Measurements from ENCODE around the gene PRSS50.

- TF ChIP-seq CTCF (IDR thresholded peaks at IDR 0.05) (no peak), TEAD4 (IDR thresholded peaks at IDR 0.05; ENCODE audit: borderline replicate concordance, insufficient read depth) (no peak), POLR2AphosphoS5 (IDR thresholded peaks at IDR 0.05; ENCODE audit: low read depth, low read length) (no peak), GABPA (IDR thresholded peaks at IDR 0.05; ENCODE audit: low read depth) (no peak), MAX (IDR thresholded peaks at IDR 0.05; ENCODE audit: low read depth) (no peak), RFX5 (IDR thresholded peaks at IDR 0.05; ENCODE audit: low read length) (no peak), REST (IDR thresholded peaks at IDR 0.05; ENCODE audit: low read depth, low read length) (no peak), TAF1 (IDR thresholded peaks at IDR 0.05; ENCODE audit: borderline replicate concordance, low read depth, low read length) (no peak), SMC3 (IDR thresholded peaks at IDR 0.05; ENCODE audit: low read depth, low read length) (no peak), CHD2 (IDR thresholded peaks at IDR 0.05; ENCODE audit: low read length, partially characterized antibody) (no peak), EZH2phosphoT487 (IDR thresholded peaks at IDR 0.05; ENCODE audit: borderline replicate concordance, low read depth) (no peak), USF2 (IDR thresholded peaks at IDR 0.05; ENCODE audit: borderline replicate concordance, low read depth, low read length) (no peak), FOXM1 (IDR thresholded peaks at IDR 0.05; ENCODE audit: low read depth) (no peak)
- TF ChIP-seq, protein P1, sequence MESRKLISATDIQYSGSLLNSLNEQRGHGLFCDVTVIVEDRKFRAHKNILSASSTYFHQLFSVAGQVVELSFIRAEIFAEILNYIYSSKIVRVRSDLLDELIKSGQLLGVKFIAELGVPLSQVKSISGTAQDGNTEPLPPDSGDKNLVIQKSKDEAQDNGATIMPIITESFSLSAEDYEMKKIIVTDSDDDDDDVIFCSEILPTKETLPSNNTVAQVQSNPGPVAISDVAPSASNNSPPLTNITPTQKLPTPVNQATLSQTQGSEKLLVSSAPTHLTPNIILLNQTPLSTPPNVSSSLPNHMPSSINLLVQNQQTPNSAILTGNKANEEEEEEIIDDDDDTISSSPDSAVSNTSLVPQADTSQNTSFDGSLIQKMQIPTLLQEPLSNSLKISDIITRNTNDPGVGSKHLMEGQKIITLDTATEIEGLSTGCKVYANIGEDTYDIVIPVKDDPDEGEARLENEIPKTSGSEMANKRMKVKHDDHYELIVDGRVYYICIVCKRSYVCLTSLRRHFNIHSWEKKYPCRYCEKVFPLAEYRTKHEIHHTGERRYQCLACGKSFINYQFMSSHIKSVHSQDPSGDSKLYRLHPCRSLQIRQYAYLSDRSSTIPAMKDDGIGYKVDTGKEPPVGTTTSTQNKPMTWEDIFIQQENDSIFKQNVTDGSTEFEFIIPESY (IDR thresholded peaks at IDR 0.05; ENCODE audit: borderline replicate concordance, low read depth), result no peak
These were observed 918 bp downstream of the PRSS50 start for GRCh38 chr3:46716461-46717441.
